Muscle of leg (tissue), 11 donors: ENCODE results near the gene MACROD1. TPM values are rescaled to one million over a fixed set of nuclear protein-coding genes. Genes with fewer than 3 reads are reported as not detected.
"Not testable (repeated sequence)": the region's sequence is repeated elsewhere in the genome, so short reads cannot be mapped to it uniquely, and the experiment has no call there.

Experiments used
- DNase-seq: peaks from one replicate; pipeline ENCODE4 v3.0.0; 2013
- H3K27ac ChIP-seq: one replicate; pipeline ENCODE4 v1.5.1; 2013; ENCODE audit warnings: mild to moderate bottlenecking, low read length, control low read depth
- H3K27me3 ChIP-seq: one replicate; pipeline ENCODE4 v1.6.1; 2013; ENCODE audit warnings: low read length; ENCODE audit not compliant: control insufficient read depth, insufficient read depth
- H3K36me3 ChIP-seq: one replicate; pipeline ENCODE4 v1.6.1; 2013; ENCODE audit warnings: low read length; ENCODE audit not compliant: control insufficient read depth, insufficient read depth
- H3K4me1 ChIP-seq: one replicate; pipeline ENCODE4 v1.6.1; 2013; ENCODE audit warnings: low read length; ENCODE audit not compliant: control insufficient read depth, insufficient read depth
- H3K4me3 ChIP-seq: one replicate; pipeline ENCODE4 v1.5.1; 2013; ENCODE audit warnings: low read length, control low read depth
- H3K9me3 ChIP-seq: replicated peaks from 2 replicates; pipeline ENCODE4 v1.6.1; 2013; ENCODE audit warnings: low read depth, low read length; ENCODE audit not compliant: control insufficient read depth
- WGBS: methylation state at CpG from one replicate; pipeline ENCODE4 v1.1.5; 2013; ENCODE audit warnings: missing lambda C conversion rate; ENCODE audit not compliant: insufficient coverage; 5-methylcytosine and 5-hydroxymethylcytosine counted together
- polyA plus RNA-seq, 8 donors: library from polyadenylated mRNA; unstranded; fragments of 120-200 nt; gene quantifications; one replicate each; pipeline versions ENCODE4 v1.2.1 to v1.2.3, GENCODE V29; 2013; ENCODE audit warnings: inconsistent platforms in 1 of 8, low replicate concordance in 1 of 8; ENCODE audit not compliant: insufficient read length in 8 of 8, insufficient read depth in 1 of 8
- total RNA-seq: library from RNA; stranded (reverse); fragments of 120-200 nt; gene quantifications from one replicate; pipeline ENCODE4 v1.2.4, GENCODE V29; 2013

MACROD1 gene
- total and polyA plus RNA-seq, 9 donors = 46.1 to 107 (median 66.4) TPM

- no peaks in the 10 kb centered on the region for H3K9me3 ChIP-seq
- no peak for DNase-seq
- no peak overlapping the region for H3K4me3 ChIP-seq
- H3K36me3 ChIP-seq = no peaks in the 10 kb centered on the region
- H3K27ac ChIP-seq = no peak overlapping the region
- H3K4me1 ChIP-seq = peaks cover 61% of the 10 kb centered on the region
- WGBS = 90% methylated on average over 16 of the region's 19 CpGs
- H3K27me3 ChIP-seq = no peaks in the 10 kb centered on the region
Observed at GRCh38 chr11:64051297-64051696, 114.6 kb downstream of the MACROD1 start.

- 80% methylated on average over 7 of the region's 8 CpGs for WGBS
- Histone ChIP-seq H3K36me3 (no peaks in the 10 kb centered on the region), H3K4me1 (peaks cover 51% of the 10 kb centered on the region), H3K9me3 (no peaks in the 10 kb centered on the region), H3K27me3 (no peaks in the 10 kb centered on the region), H3K27ac (no peak overlapping the region), H3K4me3 (no peak overlapping the region)
- no peak for DNase-seq
Observed at GRCh38 chr11:64049509-64049908, 116.4 kb downstream of the MACROD1 start.

GRCh38 chr11:64048042-64048854 is 117.7 kb downstream of the MACROD1 start:
- WGBS = 61% methylated on average over 19 of the region's 19 CpGs
- no peak overlapping the region for H3K4me3 ChIP-seq
- H3K27me3 ChIP-seq = no peaks in the 10 kb centered on the region
- DNase-seq = peak; percentile 81
- H3K36me3 ChIP-seq = no peaks in the 10 kb centered on the region
- H3K27ac ChIP-seq = peak overlapping the region; percentile 69
- no peaks in the 10 kb centered on the region for H3K9me3 ChIP-seq
- peaks cover 43% of the 10 kb centered on the region for H3K4me1 ChIP-seq

GRCh38 chr11:64047373-64047772 is 118.5 kb downstream of the MACROD1 start:
- Histone ChIP-seq H3K27ac (peak overlapping the region; percentile 42), H3K4me1 (peaks cover 46% of the 10 kb centered on the region)
- not testable (repeated sequence) for H3K27me3 ChIP-seq, H3K9me3 ChIP-seq, H3K4me3 ChIP-seq, H3K36me3 ChIP-seq, DNase-seq
- WGBS = 86% methylated on average over 2 of the region's 8 CpGs

- no peak for DNase-seq
Observed at GRCh38 chr11:64045700-64046099, 120.2 kb downstream of the MACROD1 start.

GRCh38 chr11:64044730-64045393 is 121.1 kb downstream of the MACROD1 start:
- WGBS = 53% methylated on average over 16 of the region's 18 CpGs
- Histone ChIP-seq H3K36me3 (no peaks in the 10 kb centered on the region), H3K4me1 (peaks cover 47% of the 10 kb centered on the region), H3K9me3 (no peaks in the 10 kb centered on the region), H3K4me3 (no peak overlapping the region), H3K27ac (peak overlapping the region; percentile 29), H3K27me3 (no peaks in the 10 kb centered on the region)
- no peak for DNase-seq

More at GRCh38 chr11:64045700-64046099, 120.2 kb downstream of the MACROD1 start:
- Histone ChIP-seq H3K4me1 (peaks cover 47% of the 10 kb centered on the region), H3K36me3 (no peaks in the 10 kb centered on the region), H3K27me3 (no peaks in the 10 kb centered on the region), H3K4me3 (no peak overlapping the region), H3K9me3 (no peaks in the 10 kb centered on the region), H3K27ac (no peak overlapping the region)
- WGBS = 80% methylated on average over 1 of the region's 2 CpGs

GRCh38 chr11:64043545-64043944 is 122.4 kb downstream of the MACROD1 start:
- peaks cover 5% of the 10 kb centered on the region for H3K27me3 ChIP-seq
- 95% methylated on average over 3 of the region's 5 CpGs for WGBS

GRCh38 chr11:64042301-64042700 is 123.6 kb downstream of the MACROD1 start:
- peaks cover 39% of the 10 kb centered on the region for H3K4me1 ChIP-seq
- H3K9me3 ChIP-seq = no peaks in the 10 kb centered on the region
- 90% methylated on average over 2 of the region's 4 CpGs for WGBS
- H3K36me3 ChIP-seq = no peaks in the 10 kb centered on the region
- peaks cover 7% of the 10 kb centered on the region for H3K27me3 ChIP-seq
- DNase-seq = no peak
- H3K27ac ChIP-seq = no peak overlapping the region
- H3K4me3 ChIP-seq = no peak overlapping the region

More at GRCh38 chr11:64043545-64043944, 122.4 kb downstream of the MACROD1 start:
- no peak for DNase-seq
- no peak overlapping the region for H3K27ac ChIP-seq
- peaks cover 43% of the 10 kb centered on the region for H3K4me1 ChIP-seq
- H3K4me3 ChIP-seq = no peak overlapping the region
- H3K9me3 ChIP-seq = no peaks in the 10 kb centered on the region
- H3K36me3 ChIP-seq = no peaks in the 10 kb centered on the region

- 90% methylated on average over 7 of the region's 9 CpGs for WGBS
- H3K27me3 ChIP-seq = peaks cover 12% of the 10 kb centered on the region
- no peak overlapping the region for H3K27ac ChIP-seq
- no peak for DNase-seq
- no peaks in the 10 kb centered on the region for H3K36me3 ChIP-seq
- peaks cover 41% of the 10 kb centered on the region for H3K4me1 ChIP-seq
- no peaks in the 10 kb centered on the region for H3K9me3 ChIP-seq
- no peak overlapping the region for H3K4me3 ChIP-seq
Observed at GRCh38 chr11:64041846-64042245, 124.1 kb downstream of the MACROD1 start.

- DNase-seq = no peak
- WGBS = 31% methylated on average over 9 of the region's 20 CpGs
- no peaks in the 10 kb centered on the region for H3K36me3 ChIP-seq
- peaks cover 45% of the 10 kb centered on the region for H3K4me1 ChIP-seq
- H3K27ac ChIP-seq = no peak overlapping the region
- H3K9me3 ChIP-seq = no peaks in the 10 kb centered on the region
- peaks cover 15% of the 10 kb centered on the region for H3K27me3 ChIP-seq
- no peak overlapping the region for H3K4me3 ChIP-seq
Observed at GRCh38 chr11:64040684-64041322, 125.1 kb downstream of the MACROD1 start.
